Left renal pelvis (tissue), 4 donors: Measurements from ENCODE around the gene PTPN13. TPM values are rescaled to one million over a fixed set of nuclear protein-coding genes. Genes with fewer than 3 reads are reported as not detected.

Experiments used
- DNase-seq, 4 donors: peaks; one replicate each; pipeline ENCODE4 v3.0.0-alpha.2; 2013; ENCODE audit warnings: low read depth in 4 of 4, low spot score in 3 of 4
- polyA plus RNA-seq, 4 donors: library from polyadenylated mRNA; unstranded; fragments of 120-200 nt; gene quantifications; one replicate each; pipeline ENCODE4 v1.2.1, GENCODE V29; 2013; ENCODE audit not compliant: insufficient read length in 4 of 4

Gene PTPN13
- polyA plus RNA-seq, 4 donors: 26.5 to 158 (median 126) TPM

GRCh38 chr4:86810847-86811246 lies 216.7 kb downstream of the PTPN13 start:
- no peak for DNase-seq

GRCh38 chr4:86815653-86816052 lies 221.5 kb downstream of the PTPN13 start:
- DNase-seq: no peak

- no peak for DNase-seq
Observed at GRCh38 chr4:86816501-86817273, 222.6 kb downstream of the PTPN13 start.

GRCh38 chr4:86818211-86818610 lies 224.1 kb downstream of the PTPN13 start:
- DNase-seq: no peak

GRCh38 chr4:86818841-86819240 lies 224.7 kb downstream of the PTPN13 start:
- no peak for DNase-seq

- DNase-seq: no peak
Observed at GRCh38 chr4:86819561-86819960, 225.4 kb downstream of the PTPN13 start.

GRCh38 chr4:86821151-86821550 lies 227.0 kb downstream of the PTPN13 start:
- DNase-seq: no peak

GRCh38 chr4:86822136-86822535 lies 228.0 kb downstream of the PTPN13 start:
- no peak for DNase-seq

- DNase-seq: no peak
Observed at GRCh38 chr4:86825511-86825910, 231.4 kb downstream of the PTPN13 start.

- no peak for DNase-seq
Observed at GRCh38 chr4:86831262-86832130, 237.4 kb downstream of the PTPN13 start.

GRCh38 chr4:86833615-86834014 lies 239.5 kb downstream of the PTPN13 start:
- DNase-seq: no peak

- DNase-seq: no peak
Observed at GRCh38 chr4:86834901-86835300, 240.8 kb downstream of the PTPN13 start.

- DNase-seq: no peak
Observed at GRCh38 chr4:86835677-86836076, 241.6 kb downstream of the PTPN13 start.

- no peak for DNase-seq
Observed at GRCh38 chr4:86837691-86838503, 243.8 kb downstream of the PTPN13 start.

GRCh38 chr4:86840858-86841257 lies 246.7 kb downstream of the PTPN13 start:
- DNase-seq: no peak

GRCh38 chr4:86841309-86841708 lies 247.2 kb downstream of the PTPN13 start:
- no peak for DNase-seq

- no peak for DNase-seq
Observed at GRCh38 chr4:86845593-86845992, 251.5 kb downstream of the PTPN13 start.

- no peak for DNase-seq
Observed at GRCh38 chr4:86846921-86847320, 252.8 kb downstream of the PTPN13 start.

- DNase-seq: no peak
Observed at GRCh38 chr4:86847571-86847970, 253.5 kb downstream of the PTPN13 start.

- DNase-seq: no peak
Observed at GRCh38 chr4:86848136-86848535, 254.0 kb downstream of the PTPN13 start.
